ENCODE data around the gene ZBTB7C. TPM values are rescaled to one million over a fixed set of nuclear protein-coding genes. Genes with fewer than 3 reads are reported as not detected.

Gene ZBTB7C
- total RNA-seq, 1 experiment from 2014 or later = 0.18 TPM

DNA sequence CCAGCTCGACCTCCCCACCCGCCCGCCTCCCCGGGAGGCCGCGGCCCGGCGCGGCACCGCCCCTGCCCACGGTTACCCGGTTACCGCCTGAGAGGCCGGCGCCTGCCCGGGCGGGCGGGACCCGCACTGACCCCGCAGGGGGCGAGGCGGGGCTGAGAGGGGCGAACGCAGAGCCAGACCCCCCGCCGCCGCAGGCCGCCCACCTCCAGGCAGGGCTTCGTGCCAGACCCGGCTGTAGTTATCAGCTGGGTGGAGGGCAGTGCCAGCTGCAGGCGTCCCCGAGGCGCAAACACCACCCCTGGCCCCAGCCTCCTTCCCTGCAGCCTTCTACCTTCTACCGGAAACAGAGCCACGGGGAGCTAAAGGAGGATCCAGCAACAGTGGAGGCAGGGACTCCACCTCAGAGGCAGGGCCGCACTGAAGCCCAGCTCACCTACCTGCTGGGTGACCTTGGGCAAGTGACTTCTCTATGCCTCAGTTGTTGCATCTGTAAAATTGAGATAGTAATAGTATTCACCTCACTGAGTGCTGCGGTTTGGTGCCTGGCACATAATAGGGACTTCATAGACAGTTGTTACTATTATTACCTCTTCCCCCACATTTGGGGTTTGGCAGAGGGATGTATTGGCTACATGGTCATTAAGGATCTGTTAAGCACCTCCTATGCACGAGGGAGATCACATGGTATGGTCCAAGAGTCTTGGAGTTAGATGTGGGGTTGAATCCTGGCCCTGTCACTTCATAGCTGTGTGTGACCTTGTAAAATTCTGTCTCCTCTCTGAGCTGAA is 247.1 kb downstream of the ZBTB7C start:
- Mint-ChIP-seq H3K9me3 (ENCODE audit: unreplicated experiment) (no peaks in the 10 kb centered on the region), H3K4me3 (ENCODE audit: unreplicated experiment) (peak overlapping the region; percentile 61), H3K36me3 (ENCODE audit: insufficient read depth, unreplicated experiment) (no peaks in the 10 kb centered on the region), H3K27ac (ENCODE audit: unreplicated experiment) (no peak overlapping the region), H3K4me1 (ENCODE audit: low read depth, unreplicated experiment) (no peaks in the 10 kb centered on the region), H3K27me3 (ENCODE audit: insufficient read depth, unreplicated experiment) (no peaks in the 10 kb centered on the region)
- Histone ChIP-seq H3K36me3 (ENCODE audit: control insufficient read depth, insufficient read depth, low read length) (no peaks in the 10 kb centered on the region), H3K4me1 (no peaks in the 10 kb centered on the region), H3K9me3 (no peaks in the 10 kb centered on the region), H3K4me3 (ENCODE audit: low read depth, low read length) (peak overlapping the region; percentile 44), H3K27me3 (replicated peaks; ENCODE audit: control insufficient read depth, insufficient read depth, low read length) (no peaks in the 10 kb centered on the region)
- ChIA-PET POLR2A (interaction anchor here (0.6 kb wide), 1 partner anchor 24 kb away, joined by 3 read pairs; no protein-coding TSS in a partner anchor), CTCF (no interaction called here)
- TF ChIP-seq CTCF (IDR thresholded peaks at IDR 0.05; ENCODE audit: insufficient read depth in 1 of 2, low read depth in 1 of 2, low read length in 1 of 2, severe bottlenecking in 1 of 2, unreplicated experiment in 1 of 2) = no peak
- no peak for DNase-seq
- intact Hi-C loops (cut with micrococcal nuclease; ENCODE audit: unreplicated experiment) = no loop called here
- no TSS peak for BruUV-seq (replicated peaks)

GRCh38 chr18:48161191-48161910 is 247.8 kb downstream of the ZBTB7C start:
- Mint-ChIP-seq H3K27me3 (ENCODE audit: insufficient read depth, unreplicated experiment) (no peaks in the 10 kb centered on the region), H3K9me3 (ENCODE audit: unreplicated experiment) (no peaks in the 10 kb centered on the region), H3K4me1 (ENCODE audit: low read depth, unreplicated experiment) (no peaks in the 10 kb centered on the region), H3K36me3 (ENCODE audit: insufficient read depth, unreplicated experiment) (no peaks in the 10 kb centered on the region), H3K27ac (ENCODE audit: unreplicated experiment) (no peak overlapping the region), H3K4me3 (ENCODE audit: unreplicated experiment) (peak overlapping the region; percentile 61)
- ChIA-PET CTCF (interaction anchor here (0.6 kb wide), 1 partner anchor 756 kb away, joined by 4 read pairs; no protein-coding TSS in a partner anchor), POLR2A (interaction anchor here (0.5 kb wide), 1 partner anchor 230 kb away, joined by 4 read pairs; no protein-coding TSS in a partner anchor)
- Histone ChIP-seq H3K9me3 (no peaks in the 10 kb centered on the region), H3K4me3 (ENCODE audit: low read depth, low read length) (peak overlapping the region; percentile 44), H3K36me3 (ENCODE audit: control insufficient read depth, insufficient read depth, low read length) (no peaks in the 10 kb centered on the region), H3K27me3 (replicated peaks; ENCODE audit: control insufficient read depth, insufficient read depth, low read length) (no peaks in the 10 kb centered on the region), H3K4me1 (no peaks in the 10 kb centered on the region)
- intact Hi-C loops (cut with micrococcal nuclease; ENCODE audit: unreplicated experiment) = no loop called here
- peak; percentile 60 to 71 for DNase-seq
- BruUV-seq (replicated peaks) = no TSS peak
- TF ChIP-seq CTCF (IDR thresholded peaks at IDR 0.05; ENCODE audit: insufficient read depth in 1 of 2, low read depth in 1 of 2, low read length in 1 of 2, severe bottlenecking in 1 of 2, unreplicated experiment in 1 of 2) = no peak

DNA sequence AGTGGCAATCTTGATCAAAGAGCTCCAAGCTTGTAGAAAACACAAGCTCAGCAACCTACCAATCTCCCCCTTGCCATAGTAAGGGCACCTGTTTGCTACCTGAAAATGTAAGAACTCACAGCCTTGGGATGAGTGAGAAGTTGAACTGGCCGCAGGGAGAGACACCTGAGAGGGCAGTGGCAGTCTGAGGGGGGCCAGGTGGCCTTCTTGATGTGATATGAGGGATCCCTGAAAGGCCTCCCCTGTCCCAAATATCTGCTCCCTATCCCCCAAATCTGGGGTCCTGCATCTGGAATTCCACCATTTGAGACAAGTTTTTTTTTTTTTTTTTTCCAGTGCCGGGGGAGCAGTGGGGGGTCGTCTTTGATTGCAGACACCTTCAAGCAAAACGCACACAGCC is 248.6 kb downstream of the ZBTB7C start:
- no TSS peak for BruUV-seq (replicated peaks)
- Histone ChIP-seq H3K27me3 (replicated peaks; ENCODE audit: control insufficient read depth, insufficient read depth, low read length) (no peaks in the 10 kb centered on the region), H3K36me3 (ENCODE audit: control insufficient read depth, insufficient read depth, low read length) (no peaks in the 10 kb centered on the region), H3K9me3 (no peaks in the 10 kb centered on the region), H3K4me1 (no peaks in the 10 kb centered on the region), H3K4me3 (ENCODE audit: low read depth, low read length) (peak overlapping the region; percentile 44; the same call in 1 of the 2 replicates)
- H3K4me3 Mint-ChIP-seq (ENCODE audit: unreplicated experiment) = peak overlapping the region; percentile 61
- H3K27ac Mint-ChIP-seq (ENCODE audit: unreplicated experiment) = no peak overlapping the region
- intact Hi-C loops (cut with micrococcal nuclease; ENCODE audit: unreplicated experiment) = no loop called here
- H3K4me1 Mint-ChIP-seq (ENCODE audit: low read depth, unreplicated experiment) = no peaks in the 10 kb centered on the region
- H3K27me3 Mint-ChIP-seq (ENCODE audit: insufficient read depth, unreplicated experiment) = no peaks in the 10 kb centered on the region
- no peaks in the 10 kb centered on the region for H3K36me3 Mint-ChIP-seq (ENCODE audit: insufficient read depth, unreplicated experiment)
- no peaks in the 10 kb centered on the region for H3K9me3 Mint-ChIP-seq (ENCODE audit: unreplicated experiment)
- CTCF ChIA-PET = interaction anchor here (0.7 kb wide), 1 partner anchor 239 kb away, joined by 5 read pairs; no protein-coding TSS in a partner anchor
- no peak for DNase-seq
- POLR2A ChIA-PET = no interaction called here
- TF ChIP-seq CTCF (IDR thresholded peaks at IDR 0.05; ENCODE audit: insufficient read depth in 1 of 2, low read depth in 1 of 2, low read length in 1 of 2, severe bottlenecking in 1 of 2, unreplicated experiment in 1 of 2) = no peak
